ENCODE data around the gene NPRL2. TPM values are rescaled to one million over a fixed set of nuclear protein-coding genes. Genes with fewer than 3 reads are reported as not detected.

NPRL2 gene
- total and polyA plus RNA-seq, 9 of the 15 experiments (the other 6 are each of a cell fraction or from before 2014, with no cell fraction given) = 17.4 to 40.4 (median 24.4) TPM

- ATAC-seq (peak; percentile 57), DNase-seq (ENCODE audit: extremely low read depth in 1 of 4, low spot score in 3 of 4) (peak; percentile 76 to 83 (median 82)), FAIRE-seq (peak; percentile 77)
- peaks cover 21 to 47% of the 10 kb centered on the region in 2 experiments; a peak in 4 of 5 replicates for H3K4me1 ChIP-seq (replicated peaks in 1 of 2; ENCODE audit: control insufficient read depth in 2 of 2, insufficient read depth in 2 of 2, low read length in 2 of 2)
- H3K9ac ChIP-seq (ENCODE audit: insufficient read depth in 1 of 2, low read depth in 2 of 2, low read length in 2 of 2) = peak within 1 kb of the TSS; percentile 68 to 93
- H3K27ac ChIP-seq (ENCODE audit: extremely low read depth, low read depth, low read length) = peak within 1 kb of the TSS; percentile 83
- H2AFZ ChIP-seq (ENCODE audit: low read depth, low read length) = peak within 1 kb of the TSS; percentile 80
- H3K9me3 ChIP-seq (replicated peaks; ENCODE audit: control insufficient read depth, insufficient read depth, low read depth, low read length) = no peaks in the 10 kb centered on the region
- H3K4me3 ChIP-seq = peak within 1 kb of the TSS; percentile 45
- H3K9me1 ChIP-seq (ENCODE audit: control insufficient read depth, insufficient read depth, low read length) = no peaks in the 10 kb centered on the region
- peaks cover 38% of the 10 kb centered on the region for H3K79me2 ChIP-seq (ENCODE audit: control insufficient read depth, insufficient read depth, low read length)
- TSS peak; percentile 78 for BruUV-seq (replicated peaks)
- H3K27me3 ChIP-seq (ENCODE audit: control insufficient read depth in 2 of 2, insufficient read depth in 2 of 2, low read length in 2 of 2) = no peaks in the 10 kb centered on the region
- no peaks in the 10 kb centered on the region for H4K20me1 ChIP-seq (replicated peaks; ENCODE audit: control insufficient read depth, insufficient read depth, low read length)
- H3K4me2 ChIP-seq (ENCODE audit: insufficient read depth, low read length) = peak within 1 kb of the TSS; percentile 80
- ChIA-PET POLR2A (interaction anchor here (0.5 to 1.5 kb wide), 12 partner anchors 12 to 70 kb away, joined by 3 to 5 read pairs (median 4); partner anchors contain the start of gene TUSC2), CTCF (ENCODE audit: low intra/inter-chr PET ratio) (no interaction called here)
- in situ Hi-C loops (cut with MboI) (no loop called here), intact Hi-C loops (cut with micrococcal nuclease) (no loop called here)
- 30% methylated on average over 11 of the region's 14 CpGs for WGBS (ENCODE audit: insufficient coverage, low coverage, missing lambda C conversion rate)
- H3K36me3 ChIP-seq (ENCODE audit: control insufficient read depth, insufficient read depth, low read length) = peaks cover 8% of the 10 kb centered on the region; the same call in 2 of the 3 replicates
- TF ChIP-seq SRF (CRISPR knock-in tag; IDR thresholded peaks at IDR 0.05) (no peak), ELF1 (tag; IDR thresholded peaks at IDR 0.05) (no peak), NFIC (IDR thresholded peaks at IDR 0.05) (0 out of 2 replicates have a peak, but pooled peaks have one; percentile 7), SIN3A (IDR thresholded peaks at IDR 0.05; ENCODE audit: borderline replicate concordance in 2 of 2, control insufficient read depth in 1 of 2, low read depth in 2 of 2, low read length in 2 of 2) (no peak), PKNOX1 (IDR thresholded peaks at IDR 0.05) (peak; percentile 21; the same call in 1 of the 2 replicates), NR2C1 (IDR thresholded peaks at IDR 0.05) (no peak), NR2C1 (tag; IDR thresholded peaks at IDR 0.05) (no peak), CREB3L1 (IDR thresholded peaks at IDR 0.05; ENCODE audit: borderline replicate concordance, low read depth) (no peak), ZKSCAN1 (IDR thresholded peaks at IDR 0.05; ENCODE audit: low read depth, low read length) (no peak), PHTF2 (CRISPR knock-in tag; IDR thresholded peaks at IDR 0.05) (no peak), TAF1 (IDR thresholded peaks at IDR 0.05; ENCODE audit: control insufficient read depth, extremely low read depth, insufficient read depth, low read length, severe bottlenecking) (peak; percentile 43), CREM (IDR thresholded peaks at IDR 0.05; ENCODE audit: low read depth) (peak; percentile 23; the same call in 1 of the 2 replicates), POLR2G (IDR thresholded peaks at IDR 0.05; ENCODE audit: low read depth, low read length) (peak; percentile 80), ZNF174 (CRISPR knock-in tag; IDR thresholded peaks at IDR 0.05) (no peak), ZNF592 (IDR thresholded peaks at IDR 0.05) (peak; percentile 48)
Measured at GRCh38 chr3:50303013-50303815, 47.4 kb downstream of the NPRL2 start, which contains the start of gene HYAL1. Gene HYAL1 (minus strand): TSS chr3:50303574. CDS start chr3:50302956, 618 bp downstream.

Data from K562 (cell line).